GM12874 (cell line): ENCODE results near the gene RGS5.

ENCODE experiments used
- CTCF ChIP-seq: IDR thresholded peaks from 2 replicates; pipeline ENCODE4 v1.5.1; 2011; ENCODE audit warnings: low read depth, mild to moderate bottlenecking, control low read depth, low read length, moderate library complexity; ENCODE audit not compliant: insufficient read depth

Gene RGS5

GRCh38 chr1:163161841-163162240 is 40.9 kb downstream of the RGS5 start:
- TF ChIP-seq CTCF = no peak

- TF ChIP-seq CTCF = no peak
Observed at GRCh38 chr1:163161337-163161736, 41.4 kb downstream of the RGS5 start.

- TF ChIP-seq CTCF = no peak
Observed at GRCh38 chr1:163155606-163156005, 47.1 kb downstream of the RGS5 start.

DNA sequence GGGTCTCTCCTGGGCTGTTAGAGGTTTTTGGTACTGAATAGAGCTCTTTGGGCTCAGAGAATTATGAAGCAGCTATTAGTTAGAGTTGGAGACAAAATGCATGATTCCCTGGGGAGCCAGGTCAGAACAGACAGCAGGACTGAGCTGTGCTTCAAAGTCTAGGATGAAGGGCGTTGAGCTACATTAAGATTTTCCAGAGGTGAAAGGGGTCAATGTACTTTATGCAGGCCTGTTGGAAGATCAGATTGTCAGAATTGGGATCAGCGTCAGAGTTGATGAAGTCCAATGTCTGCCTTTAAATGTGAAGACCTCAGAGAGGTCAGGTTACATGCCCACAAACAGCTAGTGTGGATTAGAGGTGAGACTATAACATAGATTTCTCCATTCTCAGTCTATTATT is 53.8 kb downstream of the RGS5 start:
- no peak for TF ChIP-seq CTCF

- TF ChIP-seq CTCF = no peak
Observed at GRCh38 chr1:163147019-163147418, 55.7 kb downstream of the RGS5 start.

DNA sequence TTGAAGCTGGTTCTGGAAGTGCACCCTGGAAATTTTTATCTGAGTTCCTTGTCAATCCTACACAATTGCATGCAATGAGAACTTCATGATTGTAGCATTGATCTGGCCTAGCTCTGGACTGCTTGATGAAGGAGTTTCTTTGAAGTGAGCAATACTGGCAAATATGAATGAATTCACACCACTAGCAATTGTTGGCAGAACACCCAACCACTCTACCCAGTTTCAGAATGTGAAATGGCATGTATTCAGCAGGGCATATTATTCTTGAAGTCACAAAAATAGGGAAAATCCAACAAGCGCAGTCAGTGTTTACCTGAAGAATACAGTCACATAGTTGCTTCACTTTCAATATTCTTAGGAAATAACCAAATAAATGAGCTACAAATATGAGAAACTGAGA is 57.3 kb downstream of the RGS5 start:
- TF ChIP-seq CTCF = no peak

GRCh38 chr1:163144418-163144817 is 58.3 kb downstream of the RGS5 start:
- no peak for TF ChIP-seq CTCF

DNA sequence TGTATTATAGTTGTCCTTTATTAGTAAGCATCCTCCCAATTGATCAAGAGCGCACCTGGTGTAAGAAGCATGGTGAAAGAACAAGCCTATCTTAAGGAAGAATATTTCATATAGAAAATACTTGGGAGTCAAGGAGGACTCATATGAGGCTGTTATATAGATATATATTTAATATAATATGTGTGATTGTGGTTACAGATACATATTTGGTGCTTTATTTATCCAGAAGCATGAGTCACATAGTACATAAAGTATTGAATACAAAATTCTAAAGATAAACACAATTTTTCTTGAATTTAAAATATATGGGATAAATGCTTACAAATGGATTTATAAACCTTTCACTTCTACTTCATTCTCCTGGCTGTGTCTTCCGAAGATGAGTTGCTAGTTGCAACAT is 60.6 kb downstream of the RGS5 start:
- TF ChIP-seq CTCF = no peak
